ENCODE measurements around the gene CDC37. TPM values are rescaled to one million over a fixed set of nuclear protein-coding genes. Genes with fewer than 3 reads are reported as not detected.
"Not testable (repeated sequence)": the region's sequence is repeated elsewhere in the genome, so short reads cannot be mapped to it uniquely, and the experiment has no call there.

The CDC37 gene
- total RNA-seq, 4 donors from 2014 or later: 144 to 177 (median 162) TPM

DNA sequence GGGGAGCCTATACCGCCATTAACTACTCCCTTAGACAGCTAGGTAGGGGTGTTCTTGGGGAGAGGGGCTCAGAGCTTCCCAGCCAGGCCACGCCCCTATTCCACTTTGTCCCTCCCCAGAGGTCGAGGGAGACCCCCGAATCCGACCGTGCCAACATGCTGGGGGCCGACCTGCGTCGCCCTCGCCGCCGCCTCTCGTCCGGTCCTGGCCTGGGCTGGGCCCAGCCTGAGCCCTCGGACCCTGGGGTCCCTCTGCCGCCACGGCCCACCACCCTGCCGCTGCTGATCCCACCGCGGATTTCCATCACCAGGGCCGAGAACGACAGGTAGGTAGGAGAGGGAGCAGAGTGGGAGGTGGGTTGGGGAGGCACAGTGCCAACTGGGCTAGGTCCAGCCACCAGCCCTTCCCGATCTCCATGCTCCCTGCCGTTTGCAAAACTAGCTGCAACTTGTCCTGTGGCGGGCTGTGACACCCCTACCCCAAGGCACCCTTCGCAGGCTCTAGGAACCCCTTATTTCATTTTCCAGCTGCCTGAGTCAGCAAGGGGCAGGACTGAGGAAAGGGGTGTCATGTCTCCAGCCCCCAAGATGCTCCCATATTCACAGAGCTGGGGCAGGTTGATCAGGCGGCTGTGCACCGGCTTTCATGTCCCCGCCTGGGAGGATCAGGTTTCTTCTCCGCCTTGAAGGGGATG lies 14.3 kb upstream of the CDC37 start:
- peaks cover 0 to 50% (median 30%) of the 10 kb centered on the region in 3 donors for H3K4me1 ChIP-seq
- H3K27me3 ChIP-seq: peaks cover 82% of the 10 kb centered on the region
- TF ChIP-seq POLR2AphosphoS5 (IDR thresholded peaks at IDR 0.05): no peak
- no peak for TF ChIP-seq EP300 (IDR thresholded peaks at IDR 0.05)
- TF ChIP-seq, protein P1, sequence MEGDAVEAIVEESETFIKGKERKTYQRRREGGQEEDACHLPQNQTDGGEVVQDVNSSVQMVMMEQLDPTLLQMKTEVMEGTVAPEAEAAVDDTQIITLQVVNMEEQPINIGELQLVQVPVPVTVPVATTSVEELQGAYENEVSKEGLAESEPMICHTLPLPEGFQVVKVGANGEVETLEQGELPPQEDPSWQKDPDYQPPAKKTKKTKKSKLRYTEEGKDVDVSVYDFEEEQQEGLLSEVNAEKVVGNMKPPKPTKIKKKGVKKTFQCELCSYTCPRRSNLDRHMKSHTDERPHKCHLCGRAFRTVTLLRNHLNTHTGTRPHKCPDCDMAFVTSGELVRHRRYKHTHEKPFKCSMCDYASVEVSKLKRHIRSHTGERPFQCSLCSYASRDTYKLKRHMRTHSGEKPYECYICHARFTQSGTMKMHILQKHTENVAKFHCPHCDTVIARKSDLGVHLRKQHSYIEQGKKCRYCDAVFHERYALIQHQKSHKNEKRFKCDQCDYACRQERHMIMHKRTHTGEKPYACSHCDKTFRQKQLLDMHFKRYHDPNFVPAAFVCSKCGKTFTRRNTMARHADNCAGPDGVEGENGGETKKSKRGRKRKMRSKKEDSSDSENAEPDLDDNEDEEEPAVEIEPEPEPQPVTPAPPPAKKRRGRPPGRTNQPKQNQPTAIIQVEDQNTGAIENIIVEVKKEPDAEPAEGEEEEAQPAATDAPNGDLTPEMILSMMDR (IDR thresholded peaks at IDR 0.05): no peak
- no peak for TF ChIP-seq POLR2A (IDR thresholded peaks at IDR 0.05)
- H3K36me3 ChIP-seq: no peaks in the 10 kb centered on the region
- H3K9me3 ChIP-seq: peaks cover 0 to 14% (median 0%) of the 10 kb centered on the region in 3 donors
- no peak overlapping the region for H3K27ac ChIP-seq
- no peak overlapping the region for H3K4me3 ChIP-seq
- WGBS, 2 donors (ENCODE audit: low coverage in 1 of 2): 5 to 30% methylated on average over 4 to 8 of the region's 30 CpGs
- ATAC-seq: no peak

- H3K4me1 ChIP-seq: peaks cover 0 to 50% (median 30%) of the 10 kb centered on the region in 3 donors
- H3K36me3 ChIP-seq: no peaks in the 10 kb centered on the region
- peak overlapping the region; percentile 2 to 40 for H3K4me3 ChIP-seq
- ATAC-seq: peak; percentile 71
- peaks cover 0 to 14% (median 0%) of the 10 kb centered on the region in 3 donors for H3K9me3 ChIP-seq
- H3K27ac ChIP-seq: peak overlapping the region in 1 of 4 donors; percentile 49
- TF ChIP-seq, protein P1 (IDR thresholded peaks at IDR 0.05): peak in 3 of 4 experiments; percentile 55 to 80 (median 65)
- no peak for TF ChIP-seq EP300 (IDR thresholded peaks at IDR 0.05)
- 10% methylated on average over 2 of the region's 67 CpGs; no CpG with 5 or more reads in 1 of the 2 donors for WGBS, 2 donors (ENCODE audit: low coverage in 1 of 2)
- peaks cover 77% of the 10 kb centered on the region for H3K27me3 ChIP-seq
These were observed 13.3 kb upstream of the CDC37 start for GRCh38 chr19:10416380-10417257.

DNA sequence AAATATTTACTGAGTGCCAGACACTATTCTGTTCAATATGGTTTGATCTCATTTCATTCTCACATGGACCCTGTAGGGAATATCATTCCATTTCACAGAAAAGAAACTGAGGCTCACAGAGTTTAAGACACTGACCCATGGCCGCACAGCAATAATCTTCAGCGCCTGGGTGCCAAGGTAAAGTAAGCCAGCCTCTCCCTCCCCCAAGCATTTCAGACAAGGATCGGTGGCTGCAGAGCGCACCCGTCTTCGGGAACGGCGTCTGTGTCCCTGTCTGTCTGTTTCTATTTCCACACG lies 12.7 kb upstream of the CDC37 start:
- WGBS, 2 donors (ENCODE audit: low coverage in 1 of 2): 3% methylated on average over 6 to 7 of the region's 9 CpGs
- Histone ChIP-seq H3K27me3 (peaks cover 74% of the 10 kb centered on the region), H3K4me3 (peak overlapping the region in 1 of 2 donors; percentile 40), H3K27ac (peak overlapping the region in 1 of 4 donors; percentile 49), H3K36me3 (no peaks in the 10 kb centered on the region), H3K4me1 (peaks cover 0 to 46% (median 30%) of the 10 kb centered on the region in 3 donors), H3K9me3 (peaks cover 0 to 14% (median 0%) of the 10 kb centered on the region in 3 donors)
- no peak for ATAC-seq
- TF ChIP-seq EP300 (IDR thresholded peaks at IDR 0.05) (no peak), POLR2AphosphoS5 (IDR thresholded peaks at IDR 0.05) (no peak), POLR2A (IDR thresholded peaks at IDR 0.05) (no peak)
- TF ChIP-seq, protein P1 (IDR thresholded peaks at IDR 0.05): no peak

DNA sequence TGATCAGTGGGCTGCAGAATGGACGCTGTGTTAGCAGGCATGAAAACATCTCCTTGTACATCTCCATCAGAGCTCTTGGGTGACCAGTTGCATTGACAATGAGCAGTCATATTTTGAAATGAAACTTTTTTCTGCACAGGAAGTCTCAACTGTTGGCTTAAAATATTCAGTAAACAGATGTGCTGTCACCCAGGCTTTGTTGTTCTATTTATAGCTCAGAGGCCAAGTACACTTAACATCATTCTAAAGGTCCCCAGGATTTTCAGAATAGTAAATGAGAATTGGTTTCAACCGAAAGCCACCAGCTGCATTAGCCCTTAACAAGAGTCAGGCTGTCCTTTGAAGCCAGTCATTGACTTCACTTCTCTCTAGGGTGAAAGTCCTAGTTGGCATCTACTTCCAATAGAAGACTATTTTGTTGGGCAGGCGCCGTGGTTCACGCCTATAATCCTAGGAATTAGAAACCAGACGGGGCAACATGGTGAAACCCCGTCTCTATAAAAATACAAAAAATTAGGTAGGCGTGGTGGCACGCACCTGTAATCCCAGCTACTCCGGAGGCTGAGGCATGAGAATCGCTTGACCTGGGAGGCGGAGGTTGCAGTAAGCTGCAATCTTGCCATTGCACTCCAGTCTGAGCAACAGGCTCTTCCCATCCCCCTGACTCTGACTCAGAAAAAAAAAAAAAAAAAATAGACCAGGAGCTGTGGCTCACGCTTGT lies 9.1 kb upstream of the CDC37 start:
- H3K27me3 ChIP-seq: peaks cover 72% of the 10 kb centered on the region
- H3K27ac ChIP-seq: no peak overlapping the region
- TF ChIP-seq POLR2AphosphoS5 (IDR thresholded peaks at IDR 0.05) (no peak), EP300 (IDR thresholded peaks at IDR 0.05) (no peak), POLR2A (IDR thresholded peaks at IDR 0.05) (no peak)
- TF ChIP-seq, protein P1 (IDR thresholded peaks at IDR 0.05): no peak

DNA sequence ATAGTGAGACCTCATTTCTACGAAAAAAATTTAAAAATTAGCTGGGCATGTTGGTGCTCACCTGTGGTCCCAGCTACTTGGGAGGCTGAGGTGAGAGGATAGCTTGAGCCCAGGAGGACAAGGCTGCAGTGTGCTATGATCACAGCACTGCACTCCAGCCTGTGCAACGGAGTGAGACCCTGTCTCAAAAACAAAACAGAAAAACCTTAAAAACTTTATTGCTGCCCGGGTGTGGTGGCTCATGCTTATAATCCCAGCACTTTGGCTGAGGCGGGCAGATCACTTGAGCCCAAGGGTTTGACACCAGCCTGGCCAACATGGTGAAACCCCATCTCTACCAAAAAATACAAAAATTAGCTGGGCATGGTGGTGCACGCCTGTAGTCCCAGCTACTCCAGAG lies 7.9 kb upstream of the CDC37 start:
- Histone ChIP-seq H3K27me3 (peaks cover 72% of the 10 kb centered on the region), H3K9me3 (peaks cover 0 to 14% (median 0%) of the 10 kb centered on the region in 3 donors)
- 76 to 92% methylated on average over 2 of the region's 5 CpGs for WGBS, 2 donors (ENCODE audit: low coverage in 1 of 2)
- not testable (repeated sequence) for H3K4me1 ChIP-seq, H3K27ac ChIP-seq, H3K4me3 ChIP-seq, ATAC-seq, H3K36me3 ChIP-seq

More for the DNA sequence above, 9.1 kb upstream of the CDC37 start:
- 62 to 75% methylated on average over 7 of the region's 13 CpGs for WGBS, 2 donors (ENCODE audit: low coverage in 1 of 2)
- ATAC-seq: no peak
- Histone ChIP-seq H3K4me3 (no peak overlapping the region), H3K36me3 (no peaks in the 10 kb centered on the region), H3K4me1 (peaks cover 0 to 18% (median 10%) of the 10 kb centered on the region in 3 donors), H3K9me3 (peaks cover 0 to 14% (median 0%) of the 10 kb centered on the region in 3 donors)
